Adrenal gland (tissue), 5 donors: ENCODE measurements around the gene BSPH1.

Experiments used
- POLR2A ChIP-seq, 2 donors: fragments of 450-650 bp; IDR thresholded peaks; one replicate each; pipeline ENCODE4 v1.6.1; 2017; ENCODE audit warnings: antibody characterized with exemption in 2 of 2, mild to moderate bottlenecking in 2 of 2, moderate library complexity in 1 of 2
- TF ChIP-seq, protein P1 (sequence below), 6 experiments: fragments of 450-650 bp in 4 of 6; fragments of 200-600 bp in 2 of 6; sonication (generic) in 1 of 6; IDR thresholded peaks; 1 replicate in 5 of 6; 2 replicates in 1 of 6; pipeline versions ENCODE4 v1.5.1 to v1.8.0; 2016 to 2021; ENCODE audit warnings: antibody characterized with exemption in 6 of 6, mild to moderate bottlenecking in 2 of 6, moderate library complexity in 1 of 6
- donor health status: DM: no; HTN: no; CAD: no.

DNA sequence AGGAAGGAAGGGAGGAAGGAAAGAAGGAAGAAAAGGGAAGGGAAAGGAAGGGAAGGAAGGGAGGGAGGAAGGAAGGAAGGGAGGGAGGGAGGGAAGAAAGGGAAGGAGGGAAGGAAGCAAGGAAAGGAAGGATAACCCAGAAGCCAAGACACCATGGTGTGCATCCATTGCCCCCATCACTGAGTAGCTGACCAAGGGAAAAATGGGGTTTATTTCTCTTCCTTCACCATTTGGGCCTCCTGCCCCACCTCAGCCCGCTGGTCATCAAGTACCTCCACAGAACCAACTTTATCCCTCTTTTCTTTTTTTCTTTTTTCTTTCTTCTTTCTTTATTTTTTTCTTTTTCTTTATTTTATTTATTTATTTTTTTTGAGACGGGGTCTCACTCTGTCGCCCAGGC, 31.5 kb upstream of the BSPH1 start:
- no peak for TF ChIP-seq POLR2A (IDR thresholded peaks at IDR 0.05)
- TF ChIP-seq, protein P1, sequence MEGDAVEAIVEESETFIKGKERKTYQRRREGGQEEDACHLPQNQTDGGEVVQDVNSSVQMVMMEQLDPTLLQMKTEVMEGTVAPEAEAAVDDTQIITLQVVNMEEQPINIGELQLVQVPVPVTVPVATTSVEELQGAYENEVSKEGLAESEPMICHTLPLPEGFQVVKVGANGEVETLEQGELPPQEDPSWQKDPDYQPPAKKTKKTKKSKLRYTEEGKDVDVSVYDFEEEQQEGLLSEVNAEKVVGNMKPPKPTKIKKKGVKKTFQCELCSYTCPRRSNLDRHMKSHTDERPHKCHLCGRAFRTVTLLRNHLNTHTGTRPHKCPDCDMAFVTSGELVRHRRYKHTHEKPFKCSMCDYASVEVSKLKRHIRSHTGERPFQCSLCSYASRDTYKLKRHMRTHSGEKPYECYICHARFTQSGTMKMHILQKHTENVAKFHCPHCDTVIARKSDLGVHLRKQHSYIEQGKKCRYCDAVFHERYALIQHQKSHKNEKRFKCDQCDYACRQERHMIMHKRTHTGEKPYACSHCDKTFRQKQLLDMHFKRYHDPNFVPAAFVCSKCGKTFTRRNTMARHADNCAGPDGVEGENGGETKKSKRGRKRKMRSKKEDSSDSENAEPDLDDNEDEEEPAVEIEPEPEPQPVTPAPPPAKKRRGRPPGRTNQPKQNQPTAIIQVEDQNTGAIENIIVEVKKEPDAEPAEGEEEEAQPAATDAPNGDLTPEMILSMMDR (IDR thresholded peaks at IDR 0.05) = no peak
